Left ventricle myocardium inferior (tissue), 1 donor: ENCODE measurements around the gene UBE2E2. TPM values are rescaled to one million over a fixed set of nuclear protein-coding genes. Genes with fewer than 3 reads are reported as not detected.

Experiments used
- DNase-seq: peaks from one replicate; pipeline ENCODE4 v3.0.0-alpha.2; 2020
- H3K27ac ChIP-seq: fragments of 200-600 bp; replicated peaks from 2 replicates; pipeline ENCODE4 v1.8.0; 2021
- H3K27me3 ChIP-seq: fragments of 200-600 bp; 2 replicates; pipeline ENCODE4 v1.8.0; 2021; ENCODE audit warnings: low read depth
- H3K36me3 ChIP-seq: fragments of 200-600 bp; 2 replicates; pipeline ENCODE4 v1.8.0; 2021
- H3K4me1 ChIP-seq: fragments of 200-600 bp; 2 replicates; pipeline ENCODE4 v1.8.0; 2021
- H3K4me3 ChIP-seq: fragments of 200-600 bp; 2 replicates; pipeline ENCODE4 v1.8.0; 2021; ENCODE audit warnings: mild to moderate bottlenecking, moderate library complexity
- H3K9me3 ChIP-seq: fragments of 200-600 bp; replicated peaks from 2 replicates; pipeline ENCODE4 v1.8.0; 2021
- CTCF ChIP-seq: fragments of 200-600 bp; IDR thresholded peaks from 2 replicates; pipeline ENCODE4 v1.8.0; 2021; ENCODE audit warnings: antibody characterized with exemption, mild to moderate bottlenecking, borderline replicate concordance
- intact Hi-C: fragments of 100-400 bp; cut with micrococcal nuclease; formaldehyde crosslinking; loops from one replicate; pipeline ENCODE4 v1.11.0; 2022
- total RNA-seq: library from RNA; stranded (reverse); fragmentation: NEBNext Ultra II Directional; extraction: Animal tissue kit (Norgen Biotek cat#: 25700); gene quantifications from one replicate; pipeline ENCODE4 v1.2.1, GENCODE V29; 2021
- donor health status: DM: no; HTN: yes; CAD: no; lungs with severe emphysema.

The UBE2E2 gene
- total RNA-seq, 1 donor from 2014 or later, result 47.2 TPM

- Histone ChIP-seq H3K9me3 (no peaks in the 10 kb centered on the region), H3K27me3 (no peaks in the 10 kb centered on the region), H3K4me1 (peaks cover 19% of the 10 kb centered on the region), H3K4me3 (no peak overlapping the region), H3K36me3 (peaks cover 5% of the 10 kb centered on the region), H3K27ac (no peak overlapping the region)
- no peak for TF ChIP-seq CTCF
- DNase-seq, result no peak
- intact Hi-C loops, result no loop called here
Observed at GRCh38 chr3:23594066-23594465, 390.9 kb downstream of the UBE2E2 start.

GRCh38 chr3:23594894-23595670 is 392.0 kb downstream of the UBE2E2 start:
- Histone ChIP-seq H3K27me3 (no peaks in the 10 kb centered on the region), H3K9me3 (no peaks in the 10 kb centered on the region), H3K27ac (no peak overlapping the region), H3K4me3 (no peak overlapping the region), H3K4me1 (peaks cover 16% of the 10 kb centered on the region), H3K36me3 (peaks cover 5% of the 10 kb centered on the region)
- no peak for TF ChIP-seq CTCF
- intact Hi-C loops, result no loop called here
- DNase-seq, result no peak

GRCh38 chr3:23595851-23596250 is 392.7 kb downstream of the UBE2E2 start:
- no peaks in the 10 kb centered on the region for H3K27me3 ChIP-seq
- no peak for TF ChIP-seq CTCF
- no peak overlapping the region for H3K4me3 ChIP-seq
- no peak for DNase-seq
- no peaks in the 10 kb centered on the region for H3K9me3 ChIP-seq
- H3K27ac ChIP-seq, result no peak overlapping the region
- H3K36me3 ChIP-seq, result peaks cover 5% of the 10 kb centered on the region
- H3K4me1 ChIP-seq, result peaks cover 8% of the 10 kb centered on the region
- intact Hi-C loops, result no loop called here

- Histone ChIP-seq H3K4me1 (no peaks in the 10 kb centered on the region), H3K27me3 (no peaks in the 10 kb centered on the region), H3K9me3 (no peaks in the 10 kb centered on the region), H3K27ac (no peak overlapping the region), H3K36me3 (peaks cover 5% of the 10 kb centered on the region), H3K4me3 (no peak overlapping the region)
- no peak for DNase-seq
- intact Hi-C loops, result no loop called here
- TF ChIP-seq CTCF, result no peak
Observed at GRCh38 chr3:23600167-23600871, 397.2 kb downstream of the UBE2E2 start.

- H3K4me3 ChIP-seq, result no peak overlapping the region
- H3K27me3 ChIP-seq, result no peaks in the 10 kb centered on the region
- H3K27ac ChIP-seq, result no peak overlapping the region
- no peaks in the 10 kb centered on the region for H3K9me3 ChIP-seq
- H3K4me1 ChIP-seq, result no peaks in the 10 kb centered on the region
- intact Hi-C loops, result no loop called here
- DNase-seq, result no peak
- no peak for TF ChIP-seq CTCF
- H3K36me3 ChIP-seq, result peaks cover 2% of the 10 kb centered on the region
Observed at GRCh38 chr3:23601091-23601822, 398.1 kb downstream of the UBE2E2 start.
